ENCODE data around the gene ZNF662. TPM values are rescaled to one million over a fixed set of nuclear protein-coding genes. Genes with fewer than 3 reads are reported as not detected.
A peak's percentile ranks its signal among the peaks of the same experiment; 100 is the strongest.

Gene ZNF662
- total RNA-seq, 6 experiments from 2014 or later, result 1.4 to 10.9 (median 3.3) TPM

DNA sequence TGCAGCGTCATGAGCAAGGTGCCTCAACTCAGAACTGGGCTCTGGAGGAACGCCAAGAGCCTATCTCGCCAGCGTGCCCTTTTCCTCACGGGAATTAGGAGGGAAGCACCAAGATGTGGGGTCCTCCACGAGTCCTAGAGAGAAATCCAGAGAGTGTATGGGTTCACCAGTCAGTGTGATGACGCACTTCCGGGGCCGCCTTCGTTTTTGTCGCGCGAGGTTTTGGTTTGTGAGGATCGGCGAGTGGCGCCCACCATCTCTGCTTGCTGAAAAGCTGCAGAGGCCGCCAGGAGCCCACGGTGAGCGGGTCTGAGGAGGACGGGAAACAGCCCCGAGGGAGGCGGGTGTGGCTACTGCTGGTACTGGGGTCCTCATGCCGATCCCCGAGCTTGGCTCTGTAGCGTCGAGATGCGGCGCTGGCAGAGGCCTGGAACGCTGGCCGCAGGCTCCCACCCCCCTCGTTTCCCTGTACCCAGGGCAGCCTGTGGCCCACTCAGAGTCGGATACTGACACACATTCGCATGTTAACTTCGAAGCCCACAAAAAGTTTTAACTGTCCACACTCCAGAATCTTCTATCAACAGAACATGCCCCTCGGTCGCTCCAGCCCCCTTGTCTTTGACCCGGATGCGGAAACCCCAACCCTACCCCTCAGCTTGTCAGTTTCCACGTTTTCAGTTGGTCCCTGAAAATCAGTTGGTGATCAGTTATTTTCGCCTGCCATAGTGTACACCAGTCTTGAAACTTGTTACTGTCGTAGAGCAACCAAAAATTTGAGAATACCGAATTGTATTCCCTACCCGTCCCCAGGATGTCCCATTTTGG is 30.4 kb downstream of the ZNF662 start:
- intact Hi-C loops (cut with DNase I), result no loop called here
- no peaks in the 10 kb centered on the region for H3K9me3 ChIP-seq
- no peak for TF ChIP-seq POLR2A (IDR thresholded peaks at IDR 0.05)
- 62% methylated on average over 23 of the region's 43 CpGs for WGBS (ENCODE audit: insufficient coverage, low coverage, low lambda C conversion rate, missing lambda C conversion rate)
- ATAC-seq (no peak), DNase-seq (no peak)
- no peaks in the 10 kb centered on the region for H3K36me3 ChIP-seq
- H3K27ac ChIP-seq, result no peak overlapping the region
- H3K27me3 ChIP-seq, result no peaks in the 10 kb centered on the region
- no peaks in the 10 kb centered on the region for H3K4me1 ChIP-seq
- H3K4me3 ChIP-seq, result peak overlapping the region in 2 of 3 donors; percentile 3 to 34

DNA sequence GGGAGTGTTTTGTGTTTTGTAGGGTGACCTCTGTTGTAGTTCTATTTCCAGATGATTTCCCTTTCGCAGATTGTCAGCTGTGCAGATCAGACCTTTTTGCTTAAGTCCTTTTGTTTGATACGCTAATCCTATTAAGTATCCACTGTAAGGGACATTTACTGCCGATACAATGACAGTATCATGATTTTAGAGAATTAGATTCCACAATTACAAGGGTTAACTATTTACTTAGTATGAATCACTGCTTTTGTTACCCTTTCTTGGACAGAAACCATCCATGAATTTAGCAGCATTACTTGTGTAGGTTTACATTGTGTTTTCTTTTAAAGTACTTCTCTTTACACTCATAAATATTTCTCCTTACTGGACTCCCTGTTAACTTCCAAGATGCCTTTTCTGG is 31.4 kb downstream of the ZNF662 start:
- H3K27me3 ChIP-seq, result no peaks in the 10 kb centered on the region
- H3K4me1 ChIP-seq, result no peaks in the 10 kb centered on the region
- no peaks in the 10 kb centered on the region for H3K36me3 ChIP-seq
- no peak overlapping the region for H3K27ac ChIP-seq
- no peak for TF ChIP-seq POLR2A (IDR thresholded peaks at IDR 0.05)
- no peak for TF ChIP-seq CTCF (IDR thresholded peaks at IDR 0.05)
- no peak overlapping the region for H3K4me3 ChIP-seq
- ATAC-seq, result no peak
- intact Hi-C loops (cut with DNase I), result no loop called here
- no peaks in the 10 kb centered on the region for H3K9me3 ChIP-seq
- 83% methylated on average over 3 of the region's 3 CpGs for WGBS (ENCODE audit: insufficient coverage, low coverage, low lambda C conversion rate, missing lambda C conversion rate)
- DNase-seq, result no peak

DNA sequence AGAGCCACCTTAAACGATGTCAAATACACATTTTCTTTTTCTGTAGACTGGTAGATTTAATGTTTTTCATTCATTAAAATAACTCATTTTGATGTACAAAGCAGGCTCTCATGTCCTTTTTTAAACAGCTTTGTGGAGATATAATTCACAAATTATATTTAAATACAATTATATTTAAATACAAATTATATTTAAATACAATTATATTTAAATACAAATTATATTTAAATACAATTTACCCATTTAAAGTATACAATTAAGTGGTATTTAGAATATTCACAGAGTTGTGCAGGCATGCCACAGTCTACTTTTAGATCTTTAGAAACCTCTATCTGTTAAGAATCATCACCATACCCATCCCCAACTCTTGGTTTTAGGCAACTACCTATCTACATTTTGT is 36.8 kb downstream of the ZNF662 start:
- intact Hi-C loops (cut with DNase I), result no loop called here
- Histone ChIP-seq H3K27ac (no peak overlapping the region), H3K4me3 (no peak overlapping the region), H3K4me1 (no peaks in the 10 kb centered on the region), H3K27me3 (no peaks in the 10 kb centered on the region), H3K9me3 (no peaks in the 10 kb centered on the region), H3K36me3 (no peaks in the 10 kb centered on the region)
- TF ChIP-seq CTCF (IDR thresholded peaks at IDR 0.05) (no peak), POLR2A (IDR thresholded peaks at IDR 0.05) (no peak)
- no peak for DNase-seq
- 64% methylated on average over 1 of the region's 1 CpG for WGBS (ENCODE audit: insufficient coverage, low coverage, low lambda C conversion rate, missing lambda C conversion rate)
- no peak for ATAC-seq

DNA sequence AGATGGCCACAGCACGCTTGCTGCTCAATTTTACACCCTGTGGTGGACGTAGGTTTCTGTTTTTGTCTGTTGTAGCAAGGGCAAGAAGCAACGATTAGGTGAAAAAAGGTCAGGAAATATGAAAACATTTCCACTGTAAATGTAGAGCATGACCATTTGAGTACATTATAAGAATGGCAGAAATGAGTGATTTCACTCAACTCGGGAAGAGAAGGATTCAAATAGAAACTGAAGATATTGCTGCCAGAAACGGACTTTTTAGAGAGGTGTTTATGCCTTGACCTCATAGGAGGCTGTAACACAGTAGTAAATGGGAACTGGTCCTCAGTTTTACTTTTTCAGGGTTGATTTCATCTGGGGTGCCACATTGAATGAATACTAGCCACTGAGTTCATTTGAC is 40.1 kb downstream of the ZNF662 start:
- H3K9me3 ChIP-seq, result no peaks in the 10 kb centered on the region
- H3K36me3 ChIP-seq, result no peaks in the 10 kb centered on the region
- no peak overlapping the region for H3K27ac ChIP-seq
- no peak overlapping the region for H3K4me3 ChIP-seq
- TF ChIP-seq CTCF (IDR thresholded peaks at IDR 0.05) (no peak), POLR2A (IDR thresholded peaks at IDR 0.05) (no peak)
- no peaks in the 10 kb centered on the region for H3K4me1 ChIP-seq
- intact Hi-C loops (cut with DNase I), result no loop called here
- DNase-seq (no peak), ATAC-seq (no peak)
- WGBS (ENCODE audit: insufficient coverage, low coverage, low lambda C conversion rate, missing lambda C conversion rate), result 71% methylated on average over 5 of the region's 5 CpGs
- no peaks in the 10 kb centered on the region for H3K27me3 ChIP-seq

GRCh38 chr3:42957573-42957972 is 51.6 kb downstream of the ZNF662 start:
- ATAC-seq (no peak), DNase-seq (no peak)
- intact Hi-C loops (cut with DNase I), result no loop called here
- no peak for TF ChIP-seq POLR2A (IDR thresholded peaks at IDR 0.05)
- peak in 1 of 4 donors; percentile 13 for TF ChIP-seq CTCF (IDR thresholded peaks at IDR 0.05)
- WGBS (ENCODE audit: insufficient coverage, low coverage, low lambda C conversion rate, missing lambda C conversion rate), result 51% methylated on average over 3 of the region's 3 CpGs
- Histone ChIP-seq H3K4me3 (no peak overlapping the region), H3K27me3 (no peaks in the 10 kb centered on the region), H3K4me1 (no peaks in the 10 kb centered on the region), H3K27ac (no peak overlapping the region), H3K36me3 (no peaks in the 10 kb centered on the region), H3K9me3 (no peaks in the 10 kb centered on the region)

All from right lobe of liver (tissue), 6 donors.